ENCODE results near the gene RNF14.
A peak's percentile ranks its signal among the peaks of the same experiment; 100 is the strongest.

Gene RNF14

DNA sequence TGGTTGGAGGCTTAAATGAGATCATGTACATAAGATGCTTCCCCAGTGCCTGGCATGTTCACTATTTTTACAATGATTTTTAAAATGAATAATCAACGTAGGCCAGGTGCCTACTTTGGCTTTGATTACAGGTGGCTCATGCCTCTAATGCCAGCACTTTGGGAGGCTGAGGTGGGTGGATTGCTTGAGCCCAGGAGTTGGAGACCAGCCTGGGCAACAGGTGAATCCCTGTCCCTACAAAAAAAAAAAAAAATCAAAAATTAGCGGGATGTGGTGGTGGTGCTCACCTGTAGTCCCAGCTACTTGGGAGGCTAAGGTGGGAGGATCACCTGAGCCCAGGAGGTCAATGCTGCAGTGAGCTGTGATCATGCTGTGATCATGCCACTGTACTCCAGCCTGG, 20.1 kb upstream of the RNF14 start:
- no peak overlapping the region for H3K4me3 ChIP-seq (ENCODE audit: low read length)
- TF ChIP-seq, protein P1, sequence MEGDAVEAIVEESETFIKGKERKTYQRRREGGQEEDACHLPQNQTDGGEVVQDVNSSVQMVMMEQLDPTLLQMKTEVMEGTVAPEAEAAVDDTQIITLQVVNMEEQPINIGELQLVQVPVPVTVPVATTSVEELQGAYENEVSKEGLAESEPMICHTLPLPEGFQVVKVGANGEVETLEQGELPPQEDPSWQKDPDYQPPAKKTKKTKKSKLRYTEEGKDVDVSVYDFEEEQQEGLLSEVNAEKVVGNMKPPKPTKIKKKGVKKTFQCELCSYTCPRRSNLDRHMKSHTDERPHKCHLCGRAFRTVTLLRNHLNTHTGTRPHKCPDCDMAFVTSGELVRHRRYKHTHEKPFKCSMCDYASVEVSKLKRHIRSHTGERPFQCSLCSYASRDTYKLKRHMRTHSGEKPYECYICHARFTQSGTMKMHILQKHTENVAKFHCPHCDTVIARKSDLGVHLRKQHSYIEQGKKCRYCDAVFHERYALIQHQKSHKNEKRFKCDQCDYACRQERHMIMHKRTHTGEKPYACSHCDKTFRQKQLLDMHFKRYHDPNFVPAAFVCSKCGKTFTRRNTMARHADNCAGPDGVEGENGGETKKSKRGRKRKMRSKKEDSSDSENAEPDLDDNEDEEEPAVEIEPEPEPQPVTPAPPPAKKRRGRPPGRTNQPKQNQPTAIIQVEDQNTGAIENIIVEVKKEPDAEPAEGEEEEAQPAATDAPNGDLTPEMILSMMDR (conservative IDR thresholded peaks at IDR 0.05; ENCODE audit: low read depth, low read length): no peak
- DNase-seq (ENCODE audit: low read depth): no peak

DNA sequence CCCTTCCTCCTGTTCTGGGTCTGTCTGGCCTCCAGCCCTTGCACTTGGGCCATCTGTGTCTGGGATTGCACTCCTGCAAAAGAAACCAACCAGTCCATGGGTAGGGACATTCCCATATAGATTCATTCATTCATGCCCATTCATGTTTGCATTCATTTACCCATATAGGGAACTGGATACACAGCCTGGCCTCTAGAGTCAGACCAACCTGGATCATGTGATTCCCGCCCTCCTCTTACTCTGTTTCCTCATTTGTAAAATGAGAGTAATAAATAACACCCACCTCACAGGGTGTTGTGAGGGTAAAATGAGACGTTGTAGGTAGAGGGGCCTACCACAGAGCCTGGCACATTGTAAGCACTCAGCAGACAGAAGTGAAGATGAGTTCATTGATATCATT, 19.4 kb upstream of the RNF14 start:
- DNase-seq (ENCODE audit: low read depth): no peak
- no peak overlapping the region for H3K4me3 ChIP-seq (ENCODE audit: low read length)

DNA sequence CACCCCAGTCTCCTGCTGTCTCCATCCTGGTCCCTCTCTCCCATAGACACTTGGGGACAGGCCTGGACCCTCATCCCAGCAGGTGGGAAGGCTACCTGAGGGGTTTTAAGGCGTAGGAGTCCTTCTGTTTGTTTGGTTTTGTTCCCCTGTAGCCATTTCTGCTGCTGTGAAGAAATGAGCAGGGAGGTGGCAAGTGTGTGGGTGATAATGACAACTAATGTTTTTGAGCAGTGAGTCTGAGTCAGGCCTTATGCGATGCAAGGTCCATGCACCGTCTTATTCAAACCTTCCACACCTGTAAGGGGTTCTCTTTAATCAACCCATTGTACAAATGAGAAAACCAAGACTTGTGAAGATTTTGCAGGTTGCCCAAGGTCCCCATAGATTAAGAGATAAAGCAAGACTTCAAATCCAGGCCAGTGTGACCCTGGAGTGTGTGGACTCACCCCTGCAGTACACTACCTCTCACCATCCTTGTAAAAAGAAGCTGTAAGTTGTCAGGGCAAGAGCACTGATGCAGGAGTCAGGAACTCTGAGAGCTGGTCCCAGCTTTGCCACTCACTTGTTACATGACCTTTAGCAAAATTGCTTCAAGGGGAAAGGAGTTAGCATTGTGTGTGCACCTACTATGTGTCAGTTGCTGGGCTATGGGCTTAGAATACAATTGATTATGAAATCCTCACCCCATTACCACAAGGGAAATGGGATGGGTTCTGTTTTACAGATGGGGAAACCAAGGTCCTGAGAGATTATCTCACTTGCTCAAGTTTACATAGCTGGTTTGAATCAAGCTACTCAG, 18.5 kb upstream of the RNF14 start:
- TF ChIP-seq, protein P1 (conservative IDR thresholded peaks at IDR 0.05; ENCODE audit: low read depth, low read length): no peak
- no peak for DNase-seq (ENCODE audit: low read depth)
- no peak overlapping the region for H3K4me3 ChIP-seq (ENCODE audit: low read length)

More for the DNA sequence above, 19.4 kb upstream of the RNF14 start:
- TF ChIP-seq, protein P1 (conservative IDR thresholded peaks at IDR 0.05; ENCODE audit: low read depth, low read length): no peak

DNA sequence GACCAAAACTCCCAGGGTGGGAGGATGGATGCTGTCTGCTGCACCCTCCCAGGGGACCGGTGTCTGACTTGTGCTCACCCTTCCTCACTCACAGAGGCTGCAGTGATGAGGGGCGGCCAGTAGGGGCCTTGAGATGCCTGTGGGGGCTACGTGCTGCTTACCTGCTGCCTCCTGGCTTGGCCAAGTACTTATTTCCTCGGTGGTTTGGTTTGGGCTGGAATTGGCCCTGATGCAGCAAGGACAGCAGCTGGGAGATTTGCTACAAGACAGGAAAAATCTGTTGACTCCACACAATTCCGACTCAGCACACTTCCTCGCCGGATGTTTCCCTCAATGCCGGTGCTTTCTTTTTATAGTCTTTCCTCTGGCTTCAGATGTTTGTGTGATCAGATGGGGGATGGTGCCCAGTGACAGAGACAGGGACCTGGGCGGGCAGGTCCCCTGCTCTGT, 17.5 kb upstream of the RNF14 start:
- TF ChIP-seq, protein P1 (conservative IDR thresholded peaks at IDR 0.05; ENCODE audit: low read depth, low read length): peak; percentile 69
- no peak for DNase-seq (ENCODE audit: low read depth)
- H3K4me3 ChIP-seq (ENCODE audit: low read length): no peak overlapping the region

DNA sequence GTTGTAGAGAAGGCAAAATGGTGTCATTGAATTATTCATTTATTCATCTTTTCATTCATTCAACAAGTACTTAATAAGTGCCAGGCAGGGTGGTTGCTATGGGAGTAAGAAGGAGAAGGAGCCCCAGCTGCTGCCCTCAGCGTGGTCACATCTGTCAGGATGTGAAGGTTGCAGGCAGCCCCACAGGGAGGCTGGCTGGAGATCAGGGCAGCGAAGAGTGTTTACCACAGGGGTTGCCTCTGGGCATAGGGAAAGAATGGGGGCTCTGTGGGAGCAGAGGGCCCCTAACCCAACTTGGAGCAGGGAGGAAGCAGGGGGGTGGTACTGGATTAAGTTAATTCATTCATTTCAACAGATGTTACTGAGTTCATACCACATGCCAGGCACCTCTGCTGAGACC, 16.9 kb upstream of the RNF14 start:
- no peak for DNase-seq (ENCODE audit: low read depth)
- TF ChIP-seq, protein P1 (conservative IDR thresholded peaks at IDR 0.05; ENCODE audit: low read depth, low read length): no peak

DNA sequence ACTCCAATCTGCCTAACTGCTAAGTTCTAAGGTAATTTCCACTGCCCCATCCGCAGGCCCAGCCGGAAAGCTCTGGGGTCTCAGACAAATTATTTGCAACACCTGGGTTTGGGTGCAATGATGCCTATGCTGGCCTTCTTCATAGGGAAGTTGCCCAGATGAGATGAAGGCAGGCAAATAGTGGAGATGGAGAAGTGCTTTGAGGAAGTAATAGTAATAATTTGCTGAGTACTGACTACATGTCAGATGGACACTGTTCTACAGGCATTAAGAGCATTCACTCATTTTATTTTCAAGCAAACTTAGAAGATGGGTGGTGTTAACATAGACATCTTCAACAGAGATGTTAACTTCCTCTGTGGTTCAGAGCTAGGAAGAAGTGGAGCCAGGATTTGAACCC, 14.7 kb upstream of the RNF14 start:
- no peak overlapping the region for H3K4me3 ChIP-seq (ENCODE audit: low read length)
- TF ChIP-seq, protein P1 (conservative IDR thresholded peaks at IDR 0.05; ENCODE audit: low read depth, low read length): no peak
- no peak for DNase-seq (ENCODE audit: low read depth)

More for the DNA sequence above, 16.9 kb upstream of the RNF14 start:
- H3K4me3 ChIP-seq (ENCODE audit: low read length): no peak overlapping the region
